Common myeloid progenitor, CD34-positive (primary cell): Measurements from ENCODE around the gene IL11RA. TPM values are rescaled to one million over a fixed set of nuclear protein-coding genes. Genes with fewer than 3 reads are reported as not detected.

Source experiments
- CTCF ChIA-PET: fragments of 350-600 bp; sonication (Branson Sonifier 250); formaldehyde crosslinking; loops from one replicate; lab custom pipeline; 2021; ENCODE audit warnings: antibody characterized with exemption; lab: Charles Lee
- POLR2A ChIA-PET: fragments of 350-600 bp; sonication (Branson Sonifier 250); formaldehyde crosslinking; loops from one replicate; lab custom pipeline; 2021; ENCODE audit warnings: antibody characterized with exemption; lab: Charles Lee
- DNase-seq, 3 donors: peaks; one replicate each; pipeline versions ENCODE4 v3.0.0 to v3.0.0-alpha.2; 2013
- H3K27ac ChIP-seq, 2 experiments: 1 replicate in 1 of 2; 2 replicates in 1 of 2; pipeline ENCODE4 v1.7.0; 2013; ENCODE audit warnings: inconsistent platforms in 2 of 2, low read length in 2 of 2, mild to moderate bottlenecking in 2 of 2, low read depth in 1 of 2, moderate library complexity in 1 of 2; ENCODE audit not compliant: severe bottlenecking in 2 of 2, insufficient read depth in 1 of 2, poor library complexity in 1 of 2
- H3K27me3 ChIP-seq, 5 experiments: replicated peaks in 2 of 5; 1 replicate in 3 of 5; 2 replicates in 2 of 5; pipeline versions ENCODE4 v1.6.1 to v1.7.0; 2013; ENCODE audit warnings: low read length in 4 of 5, mild to moderate bottlenecking in 2 of 5, moderate library complexity in 2 of 5, inconsistent platforms in 1 of 5; ENCODE audit not compliant: insufficient read depth in 5 of 5, control insufficient read depth in 4 of 5
- H3K36me3 ChIP-seq, 4 experiments: 1 replicate in 2 of 4; 2 replicates in 2 of 4; pipeline versions ENCODE4 v1.6.1 to v1.7.0; 2013; ENCODE audit warnings: low read length in 3 of 4, control low read depth in 1 of 4, mild to moderate bottlenecking in 1 of 4; ENCODE audit not compliant: control insufficient read depth in 4 of 4, insufficient read depth in 4 of 4
- H3K4me1 ChIP-seq, 4 experiments: 1 replicate in 3 of 4; 2 replicates in 1 of 4; pipeline versions ENCODE4 v1.6.1 to v1.7.1; 2013; ENCODE audit warnings: low read length in 3 of 4, mild to moderate bottlenecking in 3 of 4, control low read depth in 1 of 4, inconsistent platforms in 1 of 4, moderate library complexity in 1 of 4; ENCODE audit not compliant: control insufficient read depth in 4 of 4, insufficient read depth in 4 of 4; ENCODE audit errors: control extremely low read depth in 1 of 4
- H3K4me3 ChIP-seq, 7 experiments: 1 replicate in 4 of 7; 2 replicates in 3 of 7; pipeline versions ENCODE4 v1.5.1 to v1.7.0; 2013; ENCODE audit warnings: mild to moderate bottlenecking in 7 of 7, low read length in 6 of 7, moderate library complexity in 6 of 7, inconsistent platforms in 2 of 7, low read depth in 2 of 7, control low read depth in 1 of 7; ENCODE audit not compliant: insufficient read depth in 4 of 7, control insufficient read depth in 1 of 7; ENCODE audit errors: extremely low read depth in 1 of 7
- H3K9me3 ChIP-seq, 5 experiments: 1 replicate in 4 of 5; 2 replicates in 1 of 5; pipeline versions ENCODE4 v1.6.1 to v1.7.1; 2013; ENCODE audit warnings: low read length in 4 of 5, mild to moderate bottlenecking in 2 of 5, inconsistent platforms in 1 of 5, low read depth in 1 of 5, moderate library complexity in 1 of 5; ENCODE audit not compliant: control insufficient read depth in 4 of 5, insufficient read depth in 2 of 5; ENCODE audit errors: control extremely low read depth in 1 of 5
- WGBS: methylation state at CpG from one replicate; pipeline ENCODE4 v1.1.5; 2013; ENCODE audit not compliant: insufficient coverage; 5-methylcytosine and 5-hydroxymethylcytosine counted together
- polyA plus RNA-seq: library from polyadenylated mRNA; unstranded; fragments of 120-200 nt; gene quantifications from one replicate; pipeline ENCODE4 v1.2.1, GENCODE V29; 2013

The IL11RA gene
- 23.8 TPM for polyA plus RNA-seq

- POLR2A ChIA-PET, result no interaction called here
- peak in 2 of 3 donors; percentile 61 to 66 for DNase-seq
- Histone ChIP-seq H3K36me3 (peaks cover 6 to 37% (median 17%) of the 10 kb centered on the region in 4 experiments), H3K27ac (no peak within 1 kb of the TSS), H3K9me3 (no peaks in the 10 kb centered on the region), H3K4me1 (peaks cover 7 to 33% (median 31%) of the 10 kb centered on the region in 4 experiments), H3K4me3 (peak within 1 kb of the TSS in 2 of 7 experiments; percentile 25 to 29), H3K27me3 (no peaks in the 10 kb centered on the region)
- 48% methylated on average over 19 of the region's 24 CpGs for WGBS
- CTCF ChIA-PET, result interaction anchor here (2.3 kb wide), 1 partner anchor 9 kb away, joined by 8 read pairs; the partner anchor contains the start of gene CCL27
Observed at GRCh38 chr9:34651876-34652601, at the start of gene IL11RA. TSS of gene IL11RA (plus strand) at chr9:34652185. CDS start at chr9:34655218, 3,033 bp downstream.

GRCh38 chr9:34603610-34604231 is 48.3 kb upstream of the IL11RA start:
- 52% methylated on average over 3 of the region's 4 CpGs for WGBS
- CTCF ChIA-PET, result interaction anchor here (0.6 to 17.0 kb wide), 27 partner anchors 10 to 270 kb away, joined by 3 to 293 read pairs (median 5); partner anchors contain the start of genes ARID3C and SIGMAR1
- no peaks in the 10 kb centered on the region for H3K9me3 ChIP-seq

GRCh38 chr9:34606190-34606589 is 45.8 kb upstream of the IL11RA start:
- DNase-seq, result no peak
- ChIA-PET POLR2A (no interaction called here), CTCF (interaction anchor here (0.9 to 17.0 kb wide), 9 partner anchors 13 to 170 kb away, joined by 3 to 293 read pairs (median 7); partner anchors contain the start of genes ARID3C, DCTN3 and SIGMAR1)
- no peaks in the 10 kb centered on the region for H3K9me3 ChIP-seq
- no peak overlapping the region for H3K4me3 ChIP-seq
- peaks cover 0 to 8% (median 6%) of the 10 kb centered on the region in 5 experiments for H3K27me3 ChIP-seq
- no peak overlapping the region for H3K27ac ChIP-seq
- peaks cover 0 to 7% (median 0%) of the 10 kb centered on the region in 4 experiments for H3K36me3 ChIP-seq
- peaks cover 0 to 9% (median 4%) of the 10 kb centered on the region in 4 experiments for H3K4me1 ChIP-seq

More at GRCh38 chr9:34603610-34604231, 48.3 kb upstream of the IL11RA start:
- peaks cover 0 to 14% (median 7%) of the 10 kb centered on the region in 5 experiments for H3K27me3 ChIP-seq
- peak; percentile 68 to 88 (median 80) for DNase-seq
- no peak overlapping the region for H3K27ac ChIP-seq
- no peak overlapping the region for H3K4me3 ChIP-seq
- POLR2A ChIA-PET, result no interaction called here
- H3K4me1 ChIP-seq, result no peaks in the 10 kb centered on the region
- no peaks in the 10 kb centered on the region for H3K36me3 ChIP-seq

- H3K9me3 ChIP-seq, result no peaks in the 10 kb centered on the region
- H3K36me3 ChIP-seq, result peaks cover 0 to 7% (median 0%) of the 10 kb centered on the region in 4 experiments
- no peak overlapping the region for H3K4me3 ChIP-seq
- H3K4me1 ChIP-seq, result peaks cover 0 to 15% (median 9%) of the 10 kb centered on the region in 4 experiments
- DNase-seq, result no peak
- 93% methylated on average over 1 of the region's 3 CpGs for WGBS
- peaks cover 0 to 8% (median 6%) of the 10 kb centered on the region in 5 experiments for H3K27me3 ChIP-seq
- ChIA-PET CTCF (interaction anchor here (0.7 to 17.0 kb wide), 10 partner anchors 11 to 231 kb away, joined by 3 to 293 read pairs (median 6); partner anchors contain the start of genes ARID3C, DCTN3 and SIGMAR1), POLR2A (no interaction called here)
- H3K27ac ChIP-seq, result no peak overlapping the region
Observed at GRCh38 chr9:34606905-34607304, 45.1 kb upstream of the IL11RA start.

- Histone ChIP-seq H3K36me3 (peaks cover 0 to 7% (median 0%) of the 10 kb centered on the region in 4 experiments), H3K27ac (no peak overlapping the region), H3K9me3 (no peaks in the 10 kb centered on the region), H3K4me1 (peaks cover 0 to 18% (median 12%) of the 10 kb centered on the region in 4 experiments), H3K27me3 (peaks cover 0 to 8% (median 5%) of the 10 kb centered on the region in 5 experiments), H3K4me3 (no peak overlapping the region)
- ChIA-PET POLR2A (no interaction called here), CTCF (interaction anchor here (0.7 to 17.0 kb wide), 10 partner anchors 10 to 232 kb away, joined by 3 to 293 read pairs (median 6); partner anchors contain the start of genes ARID3C, DCTN3 and SIGMAR1)
- 83% methylated on average over 2 of the region's 2 CpGs for WGBS
- DNase-seq, result no peak
Observed at GRCh38 chr9:34607331-34607730, 44.7 kb upstream of the IL11RA start.

- peak in 2 of 3 donors; percentile 35 to 37 for DNase-seq
- H3K27ac ChIP-seq, result no peak overlapping the region
- CTCF ChIA-PET, result interaction anchor here (0.7 to 17.0 kb wide), 6 partner anchors 8 to 170 kb away, joined by 3 to 293 read pairs (median 3); partner anchors contain the start of genes ARID3C and SIGMAR1
Observed at GRCh38 chr9:34610434-34611206, 41.4 kb upstream of the IL11RA start.

More at GRCh38 chr9:34610434-34611206, 41.4 kb upstream of the IL11RA start:
- Histone ChIP-seq H3K4me3 (peak overlapping the region in 2 of 7 experiments; percentile 85 to 93), H3K36me3 (peaks cover 0 to 22% (median 12%) of the 10 kb centered on the region in 4 experiments), H3K27me3 (peaks cover 0 to 4% (median 2%) of the 10 kb centered on the region in 5 experiments), H3K4me1 (peaks cover 1 to 26% (median 20%) of the 10 kb centered on the region in 4 experiments), H3K9me3 (no peaks in the 10 kb centered on the region)
- WGBS, result 96% methylated on average over 20 of the region's 20 CpGs
- POLR2A ChIA-PET, result interaction anchor here (1.1 kb wide), 1 partner anchor 10 kb away, joined by 3 read pairs; the partner anchor contains the start of gene DCTN3
